ENCODE results near the gene DCAF8. TPM values are rescaled to one million over a fixed set of nuclear protein-coding genes. Genes with fewer than 3 reads are reported as not detected.

The DCAF8 gene
- total RNA-seq, 1 experiment from 2014 or later = 98.1 TPM

GRCh38 chr1:160261893-160262794 lies at the start of gene DCAF8 (continued):
- no peak for TF ChIP-seq REST (IDR thresholded peaks at IDR 0.05; ENCODE audit: low read depth)
- no peak for TF ChIP-seq ZNF274 (IDR thresholded peaks at IDR 0.05; ENCODE audit: low read depth, low read length)
- no peak for TF ChIP-seq RAD21 (IDR thresholded peaks at IDR 0.05; ENCODE audit: low read depth)
- TF ChIP-seq EGR1 (IDR thresholded peaks at IDR 0.05; ENCODE audit: low read depth) = peak; percentile 96

- ChIA-PET POLR2A (no interaction called here), CTCF (no interaction called here), RAD21 (ENCODE audit: low non-redundant PET in 1 of 2, low total read pairs in 2 of 2, uncharacterized antibody in 2 of 2, unreplicated experiment in 2 of 2) (no interaction called here)
- Histone ChIP-seq H3K9me3 (ENCODE audit: control insufficient read depth in 1 of 2, insufficient read depth in 1 of 2, low read depth in 1 of 2, low read length in 2 of 2) (no peaks in the 10 kb centered on the region), H3K4me1 (ENCODE audit: control insufficient read depth in 1 of 2, insufficient read depth in 2 of 2, low read length in 2 of 2) (no peaks in the 10 kb centered on the region), H3K79me2 (ENCODE audit: insufficient read depth, low read length) (peaks cover 5% of the 10 kb centered on the region; the same call in 1 of the 2 replicates), H3K9me2 (ENCODE audit: insufficient read depth) (no peaks in the 10 kb centered on the region), H3K4me3 (replicated peaks in 1 of 2; ENCODE audit: low read depth in 1 of 2, low read length in 2 of 2) (no peak overlapping the region), H4K20me1 (ENCODE audit: insufficient read depth) (no peaks in the 10 kb centered on the region), H3K4me2 (ENCODE audit: low read length) (no peak overlapping the region), H3K27me3 (ENCODE audit: insufficient read depth, low read length) (no peaks in the 10 kb centered on the region), H3K36me3 (ENCODE audit: control insufficient read depth in 1 of 2, insufficient read depth in 2 of 2, low read length in 2 of 2) (peaks cover 45 to 76% of the 10 kb centered on the region in 2 experiments), H3K9ac (ENCODE audit: low read length) (no peak overlapping the region), H2AFZ (ENCODE audit: low read depth, low read length, poor library complexity, severe bottlenecking) (no peak overlapping the region), H3K27ac (ENCODE audit: low read depth, low read length) (no peak overlapping the region)
- no TSS peak for BruUV-seq (replicated peaks)
- DNase-seq (ENCODE audit: low read depth, low spot score) (no peak), ATAC-seq (no peak)
- intact Hi-C loops (cut with micrococcal nuclease) = no loop called here
- TF ChIP-seq JUND (IDR thresholded peaks at IDR 0.05) = no peak
- no peak for TF ChIP-seq SIN3A (IDR thresholded peaks at IDR 0.05; ENCODE audit: low read depth)
- no peak for TF ChIP-seq RAD21 (IDR thresholded peaks at IDR 0.05; ENCODE audit: low read depth)
- no peak for TF ChIP-seq ATF3 (IDR thresholded peaks at IDR 0.05)
- TF ChIP-seq EGR1 (IDR thresholded peaks at IDR 0.05; ENCODE audit: low read depth) = no peak
- TF ChIP-seq ZBTB33 (IDR thresholded peaks at IDR 0.05; ENCODE audit: extremely low read depth, insufficient replicate concordance, low read length) = no peak
- no peak for TF ChIP-seq REST (IDR thresholded peaks at IDR 0.05; ENCODE audit: low read depth)
- no peak for TF ChIP-seq FOSL1 (IDR thresholded peaks at IDR 0.05; ENCODE audit: low read depth)
- TF ChIP-seq SP1 (IDR thresholded peaks at IDR 0.05; ENCODE audit: low read depth) = no peak
- no peak for TF ChIP-seq YY1 (IDR thresholded peaks at IDR 0.05; ENCODE audit: extremely low read depth, insufficient replicate concordance, low read depth, low read length)
- TF ChIP-seq EZH2phosphoT487 (IDR thresholded peaks at IDR 0.05; ENCODE audit: borderline replicate concordance) = no peak
- TF ChIP-seq EZH2 (IDR thresholded peaks at IDR 0.05) = no peak
- no peak for TF ChIP-seq POLR2AphosphoS5 (IDR thresholded peaks at IDR 0.05; ENCODE audit: low read depth, low read length)
These were observed 47.2 kb upstream of the DCAF8 start for GRCh38 chr1:160309571-160309970.
